ENCODE data around the gene WAS.

The WAS gene

GRCh38 chrX:48714573-48714972, 31.0 kb downstream of the WAS start:
- no peak for DNase-seq

GRCh38 chrX:48715072-48715471, 31.5 kb downstream of the WAS start:
- peak; percentile 85 for DNase-seq

- no peak for DNase-seq
Observed at GRCh38 chrX:48715876-48716502, 32.4 kb downstream of the WAS start.

- no peak for DNase-seq
Observed at GRCh38 chrX:48719958-48720357, 36.4 kb downstream of the WAS start.

GRCh38 chrX:48720577-48721250, 37.1 kb downstream of the WAS start:
- DNase-seq, result no peak

- DNase-seq, result no peak
Observed at GRCh38 chrX:48721916-48722315, 38.3 kb downstream of the WAS start.

GRCh38 chrX:48726596-48726995, 43.0 kb downstream of the WAS start:
- no peak for DNase-seq

GRCh38 chrX:48728653-48729052, 45.1 kb downstream of the WAS start:
- no peak for DNase-seq

GRCh38 chrX:48736303-48736702, 52.7 kb downstream of the WAS start:
- no peak for DNase-seq

- DNase-seq, result no peak
Observed at GRCh38 chrX:48736878-48737212, 53.2 kb downstream of the WAS start.

- peak; percentile 96 for DNase-seq
Observed at GRCh38 chrX:48737213-48737938, 53.8 kb downstream of the WAS start.

GRCh38 chrX:48737940-48738339, 54.3 kb downstream of the WAS start:
- DNase-seq, result no peak

All from NCI-H2171 treated with DMSO at 0.1 percent for 48 hours (cell line).